Progenitor cell of endocrine pancreas (in vitro differentiated cells): Measurements from ENCODE around the gene COL20A1. TPM values are rescaled to one million over a fixed set of nuclear protein-coding genes. Genes with fewer than 3 reads are reported as not detected.

Source experiments
- DNase-seq: peaks from one replicate; pipeline ENCODE4 v3.0.0; 2021; ENCODE audit warnings: low spot score; ENCODE audit not compliant: unreplicated experiment
- H3K27ac Mint-ChIP-seq: 2 replicates; pipeline ENCODE4 v1.8.0; 2021; ENCODE audit warnings: mild to moderate bottlenecking, moderate library complexity, mixed read lengths
- H3K27me3 Mint-ChIP-seq: 2 replicates; pipeline ENCODE4 v1.8.0; 2021; ENCODE audit warnings: mixed read lengths
- H3K36me3 Mint-ChIP-seq: 2 replicates; pipeline ENCODE4 v1.8.0; 2022; ENCODE audit warnings: mixed read lengths; ENCODE audit not compliant: insufficient read depth
- H3K4me1 Mint-ChIP-seq: 2 replicates; pipeline ENCODE4 v1.8.0; 2021; ENCODE audit warnings: low read depth, mixed read lengths
- H3K4me3 Mint-ChIP-seq: 2 replicates; pipeline ENCODE4 v1.8.0; 2021; ENCODE audit warnings: low read depth, mild to moderate bottlenecking, moderate library complexity, mixed read lengths
- H3K9me3 Mint-ChIP-seq: 2 replicates; pipeline ENCODE4 v1.8.0; 2021; ENCODE audit warnings: low read depth, mixed read lengths
- total RNA-seq: library from RNA; stranded (reverse); gene quantifications from 2 replicates; pipeline ENCODE4 v1.2.1, GENCODE V29; 2021
- TF ChIP-seq, protein P1 (sequence below): fragments of 200-600 bp; sonication (generic); IDR thresholded peaks from one replicate; pipeline ENCODE4 v1.5.0; 2021; ENCODE audit warnings: antibody characterized with exemption, mild to moderate bottlenecking; ENCODE audit not compliant: unreplicated experiment

COL20A1 gene
- total RNA-seq, 1 donor from 2014 or later = 0.24 TPM

DNA sequence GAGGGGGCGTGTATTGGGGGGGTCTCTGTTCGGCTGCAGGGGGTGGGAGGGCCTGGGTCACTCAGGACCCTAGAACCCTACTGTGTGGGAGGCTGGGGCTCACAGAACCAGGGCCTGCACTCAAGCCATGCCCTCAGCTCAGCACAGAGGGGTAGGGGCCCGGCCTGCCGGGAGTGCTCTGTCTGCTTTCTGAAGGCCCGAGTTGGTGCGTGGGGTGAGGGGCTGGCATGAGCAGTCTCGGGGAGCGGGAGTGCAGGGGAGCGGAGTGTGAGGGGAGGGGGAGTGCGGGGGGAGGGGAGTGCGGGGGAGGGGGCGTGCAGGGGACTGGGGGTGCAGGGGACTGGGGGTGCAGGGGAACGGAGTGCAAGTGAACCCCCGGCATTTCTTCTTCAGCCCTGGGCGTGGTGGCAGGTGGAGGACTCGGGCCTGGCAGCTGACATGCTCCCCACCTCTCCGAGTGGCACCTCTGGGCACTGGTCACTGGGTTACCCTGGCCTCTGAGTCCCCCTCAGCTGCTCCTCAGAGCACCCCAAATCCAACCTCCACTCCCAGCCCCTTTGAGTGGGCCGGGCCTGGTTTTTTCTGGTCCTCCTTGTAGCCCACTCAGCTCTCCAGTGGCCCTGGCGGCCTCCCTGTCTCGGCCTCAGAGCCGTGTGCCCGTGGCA, 1.0 kb downstream of the COL20A1 start:
- TF ChIP-seq, protein P1, sequence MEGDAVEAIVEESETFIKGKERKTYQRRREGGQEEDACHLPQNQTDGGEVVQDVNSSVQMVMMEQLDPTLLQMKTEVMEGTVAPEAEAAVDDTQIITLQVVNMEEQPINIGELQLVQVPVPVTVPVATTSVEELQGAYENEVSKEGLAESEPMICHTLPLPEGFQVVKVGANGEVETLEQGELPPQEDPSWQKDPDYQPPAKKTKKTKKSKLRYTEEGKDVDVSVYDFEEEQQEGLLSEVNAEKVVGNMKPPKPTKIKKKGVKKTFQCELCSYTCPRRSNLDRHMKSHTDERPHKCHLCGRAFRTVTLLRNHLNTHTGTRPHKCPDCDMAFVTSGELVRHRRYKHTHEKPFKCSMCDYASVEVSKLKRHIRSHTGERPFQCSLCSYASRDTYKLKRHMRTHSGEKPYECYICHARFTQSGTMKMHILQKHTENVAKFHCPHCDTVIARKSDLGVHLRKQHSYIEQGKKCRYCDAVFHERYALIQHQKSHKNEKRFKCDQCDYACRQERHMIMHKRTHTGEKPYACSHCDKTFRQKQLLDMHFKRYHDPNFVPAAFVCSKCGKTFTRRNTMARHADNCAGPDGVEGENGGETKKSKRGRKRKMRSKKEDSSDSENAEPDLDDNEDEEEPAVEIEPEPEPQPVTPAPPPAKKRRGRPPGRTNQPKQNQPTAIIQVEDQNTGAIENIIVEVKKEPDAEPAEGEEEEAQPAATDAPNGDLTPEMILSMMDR = no peak
- Mint-ChIP-seq H3K27ac (no peak overlapping the region), H3K9me3 (no peaks in the 10 kb centered on the region), H3K4me1 (no peaks in the 10 kb centered on the region), H3K27me3 (peaks cover 15% of the 10 kb centered on the region), H3K36me3 (no peaks in the 10 kb centered on the region), H3K4me3 (no peak overlapping the region)
- no peak for DNase-seq

DNA sequence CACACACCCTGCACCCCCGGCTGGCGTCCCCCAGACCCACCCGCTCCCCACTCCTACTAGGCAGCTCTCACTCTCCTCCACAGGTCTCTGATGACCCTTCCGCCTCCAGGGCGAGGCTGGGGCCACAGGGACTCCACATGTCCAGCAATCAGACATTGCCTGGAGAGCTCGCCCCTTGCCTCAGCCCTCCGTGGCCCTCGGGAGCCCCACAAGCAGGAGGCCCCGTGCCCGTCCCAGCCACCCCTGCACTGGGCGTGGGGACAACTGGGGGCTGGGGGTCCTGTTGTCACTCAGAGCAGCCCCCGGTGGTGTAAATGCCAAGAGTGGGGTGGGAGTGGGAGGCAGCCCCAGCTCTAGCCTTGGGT, 1.5 kb downstream of the COL20A1 start:
- no peak for DNase-seq
- peaks cover 21% of the 10 kb centered on the region for H3K27me3 Mint-ChIP-seq
- H3K27ac Mint-ChIP-seq = no peak overlapping the region
- no peak overlapping the region for H3K4me3 Mint-ChIP-seq
- no peaks in the 10 kb centered on the region for H3K4me1 Mint-ChIP-seq
- H3K36me3 Mint-ChIP-seq = no peaks in the 10 kb centered on the region
- TF ChIP-seq, protein P1 = no peak
- H3K9me3 Mint-ChIP-seq = no peaks in the 10 kb centered on the region

DNA sequence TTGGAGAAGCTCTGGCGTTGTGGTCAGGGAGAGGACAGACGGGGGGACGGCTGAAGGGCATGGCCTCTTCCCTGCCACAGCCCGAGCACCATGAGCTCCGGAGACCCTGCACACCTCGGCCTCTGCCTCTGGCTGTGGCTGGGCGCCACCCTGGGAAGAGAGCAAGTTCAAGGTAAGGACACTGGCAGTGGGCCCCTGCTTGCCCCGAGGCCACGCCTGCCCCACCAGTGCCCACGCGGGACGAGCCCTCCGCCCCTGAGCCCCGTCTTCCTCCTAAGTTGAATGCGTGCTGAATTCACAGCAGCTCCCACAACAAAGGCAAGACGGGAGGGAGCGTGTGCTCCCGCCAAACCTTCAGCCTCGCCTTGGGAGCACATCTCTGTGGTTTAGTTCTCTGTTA, 2.0 kb downstream of the COL20A1 start:
- no peaks in the 10 kb centered on the region for H3K36me3 Mint-ChIP-seq
- H3K4me3 Mint-ChIP-seq = no peak overlapping the region
- no peaks in the 10 kb centered on the region for H3K9me3 Mint-ChIP-seq
- DNase-seq = no peak
- peaks cover 21% of the 10 kb centered on the region for H3K27me3 Mint-ChIP-seq
- TF ChIP-seq, protein P1 = no peak
- H3K27ac Mint-ChIP-seq = no peak overlapping the region
- H3K4me1 Mint-ChIP-seq = no peaks in the 10 kb centered on the region

DNA sequence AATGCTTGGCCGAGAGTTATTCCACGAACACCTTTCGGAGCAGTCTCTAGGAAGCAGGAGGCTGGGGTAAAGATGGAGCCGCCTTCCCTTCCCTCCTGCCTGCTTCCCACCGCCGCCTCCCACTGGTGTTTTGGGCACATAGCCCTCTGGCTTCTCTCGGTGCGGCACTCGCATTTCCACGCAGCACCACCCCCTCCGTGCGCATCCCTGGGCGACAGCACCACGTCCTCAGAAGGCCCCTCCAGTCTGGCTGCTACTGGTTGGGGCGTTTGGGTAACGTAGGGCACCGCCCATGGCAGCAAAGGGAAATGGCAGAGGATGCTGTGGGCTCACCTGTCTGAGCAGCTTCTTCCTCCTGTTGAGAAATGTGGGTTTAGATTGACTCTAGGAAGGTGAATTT, 2.4 kb downstream of the COL20A1 start:
- no peaks in the 10 kb centered on the region for H3K9me3 Mint-ChIP-seq
- H3K4me3 Mint-ChIP-seq = no peak overlapping the region
- H3K27me3 Mint-ChIP-seq = peaks cover 21% of the 10 kb centered on the region
- no peaks in the 10 kb centered on the region for H3K4me1 Mint-ChIP-seq
- TF ChIP-seq, protein P1 = no peak
- H3K36me3 Mint-ChIP-seq = no peaks in the 10 kb centered on the region
- DNase-seq = no peak
- H3K27ac Mint-ChIP-seq = no peak overlapping the region

DNA sequence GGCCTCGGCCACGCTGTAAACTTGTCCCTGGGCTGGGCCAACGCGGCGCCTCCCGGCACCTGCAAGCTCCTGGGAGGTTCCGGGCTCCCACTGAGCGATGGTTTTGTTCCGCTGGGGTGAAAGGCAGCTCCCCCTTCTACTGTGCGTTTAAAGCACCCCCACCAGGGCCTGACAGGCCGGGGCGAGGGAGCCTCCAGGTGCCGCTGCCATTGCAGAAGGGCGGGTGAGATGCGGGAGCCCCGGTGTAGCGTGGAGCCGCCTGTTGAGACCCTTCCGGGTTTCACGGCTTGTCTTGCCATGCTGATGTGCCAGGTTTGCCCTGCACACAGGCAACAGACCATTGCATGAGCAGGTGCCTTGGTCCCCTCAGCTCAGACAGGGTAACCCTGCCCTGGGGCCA, 2.9 kb downstream of the COL20A1 start:
- H3K9me3 Mint-ChIP-seq = no peaks in the 10 kb centered on the region
- H3K4me1 Mint-ChIP-seq = no peaks in the 10 kb centered on the region
- no peak overlapping the region for H3K4me3 Mint-ChIP-seq
- DNase-seq = no peak
- H3K27me3 Mint-ChIP-seq = peaks cover 24% of the 10 kb centered on the region
- TF ChIP-seq, protein P1 = no peak
- no peak overlapping the region for H3K27ac Mint-ChIP-seq
- no peaks in the 10 kb centered on the region for H3K36me3 Mint-ChIP-seq
